ENCODE results near the gene VWA7. TPM values are rescaled to one million over a fixed set of nuclear protein-coding genes. Genes with fewer than 3 reads are reported as not detected.

VWA7 gene, protein sequence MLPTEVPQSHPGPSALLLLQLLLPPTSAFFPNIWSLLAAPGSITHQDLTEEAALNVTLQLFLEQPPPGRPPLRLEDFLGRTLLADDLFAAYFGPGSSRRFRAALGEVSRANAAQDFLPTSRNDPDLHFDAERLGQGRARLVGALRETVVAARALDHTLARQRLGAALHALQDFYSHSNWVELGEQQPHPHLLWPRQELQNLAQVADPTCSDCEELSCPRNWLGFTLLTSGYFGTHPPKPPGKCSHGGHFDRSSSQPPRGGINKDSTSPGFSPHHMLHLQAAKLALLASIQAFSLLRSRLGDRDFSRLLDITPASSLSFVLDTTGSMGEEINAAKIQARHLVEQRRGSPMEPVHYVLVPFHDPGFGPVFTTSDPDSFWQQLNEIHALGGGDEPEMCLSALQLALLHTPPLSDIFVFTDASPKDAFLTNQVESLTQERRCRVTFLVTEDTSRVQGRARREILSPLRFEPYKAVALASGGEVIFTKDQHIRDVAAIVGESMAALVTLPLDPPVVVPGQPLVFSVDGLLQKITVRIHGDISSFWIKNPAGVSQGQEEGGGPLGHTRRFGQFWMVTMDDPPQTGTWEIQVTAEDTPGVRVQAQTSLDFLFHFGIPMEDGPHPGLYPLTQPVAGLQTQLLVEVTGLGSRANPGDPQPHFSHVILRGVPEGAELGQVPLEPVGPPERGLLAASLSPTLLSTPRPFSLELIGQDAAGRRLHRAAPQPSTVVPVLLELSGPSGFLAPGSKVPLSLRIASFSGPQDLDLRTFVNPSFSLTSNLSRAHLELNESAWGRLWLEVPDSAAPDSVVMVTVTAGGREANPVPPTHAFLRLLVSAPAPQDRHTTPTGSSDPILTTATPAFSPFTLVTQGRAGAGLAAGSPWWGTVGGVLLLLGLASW
- total RNA-seq, result 0.09 and 0.22 TPM in 2 replicates

DNA sequence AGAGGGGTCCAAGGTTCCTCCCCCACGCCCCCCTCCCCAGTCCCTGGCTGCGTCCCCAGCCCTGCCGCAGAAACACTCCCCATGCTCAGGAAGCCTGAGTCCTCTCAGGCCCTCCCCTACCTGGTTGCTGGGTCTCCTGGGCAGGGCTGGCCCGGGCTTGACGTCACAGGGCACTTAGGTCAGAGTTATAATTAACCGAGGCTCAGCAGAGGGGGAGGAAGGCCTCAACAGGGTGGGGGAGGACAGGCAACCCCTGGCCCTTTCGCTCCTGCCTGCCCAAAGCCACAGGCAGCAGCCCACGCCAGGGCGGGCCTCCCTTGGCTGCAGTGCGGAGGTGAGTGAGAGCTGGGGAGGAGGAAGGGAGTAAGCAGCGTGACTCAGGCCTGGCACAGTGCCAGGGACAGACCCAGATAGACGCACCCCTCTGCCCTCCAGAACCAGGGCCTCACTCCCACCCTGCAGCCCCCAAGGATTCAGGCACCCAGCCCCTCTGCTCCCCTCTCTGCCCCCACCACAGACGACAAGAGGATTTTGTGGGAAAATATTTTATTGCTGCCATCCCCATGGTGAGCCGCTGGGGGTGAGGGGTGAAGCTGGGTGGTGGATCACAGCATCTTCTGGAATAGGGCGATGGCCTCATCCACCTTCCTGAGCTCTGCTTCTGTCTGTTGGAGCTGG lies at the start of gene VWA7:
TSS of gene VWA7 (minus strand) at position 340 of the 678 bp plus-strand sequence. CDS start 549 bp downstream, outside the sequence.

GRCh38 chr6:31815025-31815838 lies 38.1 kb upstream of the VWA7 start, which contains the start of the genes HSPA1A and HSPA1L:
TSS of gene HSPA1A (plus strand) at chr6:31815543. CDS start at chr6:31815757, 214 bp downstream.
TSS of gene HSPA1L (minus strand) at chr6:31815283. CDS start at chr6:31811972, 3,311 bp downstream.

GRCh38 chr6:31806470-31807272 lies 29.5 kb upstream of the VWA7 start, which contains the start of gene LSM2:
TSS of gene LSM2 (minus strand) at chr6:31806966. CDS start at chr6:31806757, 209 bp downstream.

GRCh38 chr6:31795616-31796298 lies 18.6 kb upstream of the VWA7 start, which contains the start of gene VARS1:
TSS of gene VARS1 (minus strand) at chr6:31795752. CDS start at chr6:31795217, 535 bp downstream.

GRCh38 chr6:31762356-31762755 lies 14.8 kb downstream of the VWA7 start, which contains the start of gene SAPCD1:
TSS of gene SAPCD1 (plus strand) at chr6:31762656. CDS start at chr6:31763055, 399 bp downstream.

DNA sequence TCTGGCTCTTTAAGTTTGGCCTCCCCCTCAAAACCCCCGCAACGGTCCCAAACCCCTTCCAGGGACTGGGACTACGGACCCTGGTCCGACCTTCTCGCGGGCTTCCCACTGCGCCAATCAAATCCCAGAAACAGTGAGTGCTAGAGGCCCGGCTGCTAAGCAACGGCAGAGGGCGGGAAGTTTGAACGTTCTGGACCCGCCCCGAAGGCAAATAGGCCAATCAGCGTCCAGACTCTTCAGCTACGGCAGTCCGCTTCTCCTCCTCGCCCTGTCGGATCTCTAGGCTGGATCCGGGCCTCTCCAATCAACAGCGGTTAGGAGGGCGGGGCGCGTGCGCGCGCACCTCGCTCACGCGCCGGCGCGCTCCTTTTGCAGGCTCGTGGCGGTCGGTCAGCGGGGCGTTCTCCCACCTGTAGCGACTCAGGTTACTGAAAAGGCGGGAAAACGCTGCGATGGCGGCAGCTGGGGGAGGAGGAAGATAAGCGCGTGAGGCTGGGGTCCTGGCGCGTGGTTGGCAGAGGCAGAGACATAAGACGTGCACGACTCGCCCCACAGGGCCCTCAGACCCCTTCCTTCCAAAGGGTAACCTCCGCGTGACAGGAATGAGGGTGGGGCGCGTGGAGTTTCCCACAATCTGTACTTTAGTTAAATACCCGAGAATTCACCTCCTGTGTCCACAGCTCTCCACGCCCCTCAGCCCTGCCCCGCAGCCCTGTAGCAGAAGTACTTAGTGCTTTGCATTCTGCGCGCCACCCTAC lies 37.3 kb downstream of the VWA7 start, which contains the start of gene MSH5:
TSS of gene MSH5 (plus strand) at position 367 of the 758 bp plus-strand sequence. CDS start 462 bp downstream, outside the sequence.

DNA sequence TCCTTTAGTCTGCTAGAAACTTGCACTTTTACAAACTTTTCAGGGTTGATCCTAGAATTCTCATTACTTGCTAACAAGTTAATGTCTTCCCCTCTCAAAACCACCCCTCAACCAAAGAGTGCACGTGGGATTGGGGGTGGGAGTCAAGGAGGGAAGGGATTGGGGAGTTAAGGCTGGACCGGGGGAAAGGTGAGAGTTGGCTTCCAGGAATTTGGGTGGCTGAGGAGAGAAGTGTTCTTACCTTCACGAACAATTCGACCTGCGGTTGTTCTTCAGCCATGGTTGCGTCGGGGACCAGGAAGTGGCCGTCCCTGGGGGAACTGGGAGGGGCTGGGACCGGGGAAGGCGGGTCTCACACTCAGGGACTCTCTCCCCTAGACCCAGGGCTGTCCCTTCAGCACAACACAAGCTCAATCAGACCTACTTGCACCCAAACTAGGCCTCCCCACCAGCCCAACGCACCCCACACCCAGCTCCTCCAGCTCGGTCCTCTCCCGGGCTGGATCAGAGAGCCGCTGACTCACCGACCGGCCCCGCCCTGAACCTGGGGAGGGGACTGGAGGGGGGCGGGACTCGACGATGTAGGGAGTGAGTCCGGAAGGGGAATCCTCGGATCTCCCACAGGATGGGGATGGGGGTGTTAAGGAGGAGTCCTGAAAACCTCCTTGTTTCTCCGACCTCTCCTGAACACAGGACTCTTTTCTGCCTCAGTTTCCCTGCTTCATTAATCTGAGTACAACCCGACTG lies 40.9 kb downstream of the VWA7 start, which contains the start of gene CLIC1:
TSS of gene CLIC1 (minus strand) at position 510 of the 747 bp plus-strand sequence. CDS start at position 280, 230 bp downstream.

DNA sequence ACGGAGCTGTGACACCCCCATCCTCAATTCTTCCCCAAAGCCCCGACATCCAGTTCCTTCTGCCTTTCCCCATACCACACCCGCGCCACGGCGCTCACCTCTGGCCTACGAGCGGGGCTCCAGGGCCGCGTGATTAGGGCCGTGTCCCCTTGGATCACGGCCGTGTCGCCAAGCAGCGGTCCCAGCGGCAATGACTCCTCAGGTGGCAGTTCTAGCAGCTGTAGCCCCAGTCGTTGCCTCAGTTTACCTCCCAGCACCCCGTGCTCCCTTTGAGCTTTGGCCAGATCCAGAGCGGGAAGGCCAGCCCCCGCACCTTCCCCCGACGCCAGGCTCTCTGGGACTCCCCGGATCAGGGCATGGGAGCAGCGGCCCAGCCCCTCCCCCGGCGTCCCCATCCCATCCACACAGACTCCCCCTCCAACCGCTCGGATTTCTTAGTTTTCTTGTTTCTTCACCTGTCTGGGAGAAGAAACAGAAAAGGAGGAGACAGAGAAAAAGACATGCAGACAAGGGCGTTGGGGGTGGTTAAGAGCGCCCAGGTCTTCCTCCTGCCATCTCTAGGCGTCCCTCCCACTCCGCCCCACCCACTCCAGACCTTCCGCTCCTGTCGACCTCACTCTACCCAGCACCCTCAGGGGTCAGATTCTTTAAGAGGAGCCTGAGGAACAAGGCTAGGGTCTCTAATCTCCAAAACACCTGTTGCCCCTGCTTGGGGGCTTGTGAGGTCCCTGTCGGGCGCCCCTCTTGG lies 48.2 kb downstream of the VWA7 start, which contains the start of gene DDAH2:
TSS of gene DDAH2 (minus strand) at position 533 of the 748 bp plus-strand sequence. CDS start at position 395, 138 bp downstream.

GRCh38 chr6:31723245-31723979 lies 53.7 kb downstream of the VWA7 start, which contains the start of gene MPIG6B:
TSS of gene MPIG6B (plus strand) at chr6:31723373. CDS start at chr6:31723384, 11 bp downstream.

DNA sequence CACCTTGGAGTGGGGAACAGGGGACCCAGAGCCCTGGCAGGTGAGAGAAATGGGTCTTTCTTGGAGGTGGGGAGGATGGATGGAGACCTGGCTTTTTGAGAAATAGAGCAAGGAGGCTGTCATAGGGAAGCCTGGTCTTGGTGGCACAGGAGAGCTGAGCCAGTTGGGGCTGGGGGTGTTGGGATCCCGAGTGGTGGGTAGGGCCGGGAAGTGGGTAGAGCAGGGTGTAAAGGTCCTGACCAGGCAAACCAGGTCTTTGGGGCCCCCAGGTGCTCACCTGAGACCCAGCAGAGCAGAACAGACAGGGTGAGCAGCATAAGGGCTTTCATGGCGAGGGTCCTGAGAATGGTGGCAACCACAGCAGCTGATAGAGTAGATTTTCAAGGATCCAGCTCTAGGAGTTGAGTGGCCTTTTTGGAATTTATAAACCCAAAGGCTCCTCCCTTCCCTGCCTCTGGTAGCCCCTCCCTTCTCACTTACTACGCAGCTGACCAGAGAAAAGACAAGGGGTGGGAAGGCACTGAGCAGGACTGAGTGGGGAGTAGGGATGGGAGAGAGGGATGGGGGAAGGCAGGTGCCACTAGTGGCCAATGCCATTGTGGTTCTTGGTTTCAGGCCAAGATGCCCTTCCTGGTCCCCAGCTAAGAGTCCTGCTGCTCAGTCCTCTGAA lies 55.6 kb downstream of the VWA7 start, which contains the start of gene LY6G6C:
TSS of gene LY6G6C (minus strand) at position 396 of the 670 bp plus-strand sequence. CDS start at position 329, 67 bp downstream.

Other genes with a start within 250 kb of the VWA7 start
- not detected in 2 replicates for gene MCCD1, start 248.4 kb downstream of the VWA7 start, total RNA-seq
- gene DDX39B, start 235.3 kb downstream of the VWA7 start, total RNA-seq, result 269 and 380 TPM in 2 replicates
- 0.11 and 0.17 TPM in 2 replicates for gene ATP6V1G2, start 230.7 kb downstream of the VWA7 start, total RNA-seq
- gene NFKBIL1, start 229.7 kb downstream of the VWA7 start, total RNA-seq, result 25.3 and 25.9 TPM in 2 replicates
- not detected in 2 replicates for gene LTA, start 205.0 kb downstream of the VWA7 start, total RNA-seq
- not detected in 2 replicates for gene TNF, start 201.8 kb downstream of the VWA7 start, total RNA-seq
- 2.9 and 3.2 TPM in 2 replicates for gene LTB, start 194.9 kb downstream of the VWA7 start, total RNA-seq
- 0.11 and 0.26 TPM in 2 replicates for gene LST1, start 191.1 kb downstream of the VWA7 start, total RNA-seq
- not detected in 2 replicates for gene NCR3, start 184.3 kb downstream of the VWA7 start, total RNA-seq
- gene AIF1, start 162.1 kb downstream of the VWA7 start, total RNA-seq, result 0.17 TPM in 1 of 2 replicates, not detected in the other
- 21.8 and 25.5 TPM in 2 replicates for gene PRRC2A, start 156.6 kb downstream of the VWA7 start, total RNA-seq
- gene BAG6, start 124.7 kb downstream of the VWA7 start, total RNA-seq, result 105 and 110 TPM in 2 replicates
- gene APOM, start 121.4 kb downstream of the VWA7 start, total RNA-seq, result 0.52 and 0.54 TPM in 2 replicates
- 22.6 and 24.2 TPM in 2 replicates for gene C6orf47, start 116.5 kb downstream of the VWA7 start, total RNA-seq
- gene GPANK1, start 112.3 kb downstream of the VWA7 start, total RNA-seq, result 14.0 and 14.5 TPM in 2 replicates
- gene CSNK2B, start 111.2 kb downstream of the VWA7 start, total RNA-seq, result 71.8 and 77.7 TPM in 2 replicates
- gene LY6G5B, start 107.4 kb downstream of the VWA7 start, total RNA-seq, result 1.4 and 1.9 TPM in 2 replicates
- 1.4 and 1.5 TPM in 2 replicates for gene LY6G5C, start 96.3 kb downstream of the VWA7 start, total RNA-seq
- 52.7 and 62.4 TPM in 2 replicates for gene ABHD16A, start 74.0 kb downstream of the VWA7 start, total RNA-seq
- gene LY6G6F, start 70.5 kb downstream of the VWA7 start, total RNA-seq, result not detected in 2 replicates
- not detected in 2 replicates for gene LY6G6D, start 62.0 kb downstream of the VWA7 start, total RNA-seq
- gene LY6G6C, start 55.6 kb downstream of the VWA7 start, total RNA-seq, result not detected in 2 replicates
- gene MPIG6B, start 54.0 kb downstream of the VWA7 start, total RNA-seq, result not detected in 2 replicates
- gene DDAH2, start 48.0 kb downstream of the VWA7 start, total RNA-seq, result 122 and 139 TPM in 2 replicates
- 545 and 566 TPM in 2 replicates for gene CLIC1, start 40.8 kb downstream of the VWA7 start, total RNA-seq
- gene MSH5, start 37.3 kb downstream of the VWA7 start, total RNA-seq, result 2.3 and 3.0 TPM in 2 replicates
- gene SAPCD1, start 14.7 kb downstream of the VWA7 start, total RNA-seq, result 2.2 and 8.0 TPM in 2 replicates
- 31.2 and 36.4 TPM in 2 replicates for gene VARS1, start 18.4 kb upstream of the VWA7 start, total RNA-seq
- gene LSM2, start 29.6 kb upstream of the VWA7 start, total RNA-seq, result 22.2 and 26.3 TPM in 2 replicates
- 1.2 and 1.5 TPM in 2 replicates for gene HSPA1L, start 38.0 kb upstream of the VWA7 start, total RNA-seq
- gene HSPA1A, start 38.2 kb upstream of the VWA7 start, total RNA-seq, result 78.6 and 81.2 TPM in 2 replicates
- 16.9 and 34.6 TPM in 2 replicates for gene HSPA1B, start 50.4 kb upstream of the VWA7 start, total RNA-seq
- gene NEU1, start 85.5 kb upstream of the VWA7 start, total RNA-seq, result 43.3 and 54.0 TPM in 2 replicates
- gene SLC44A4, start 101.7 kb upstream of the VWA7 start, total RNA-seq, result not detected in 2 replicates
- gene EHMT2, start 120.4 kb upstream of the VWA7 start, total RNA-seq, result 24.9 and 29.6 TPM in 2 replicates
- gene ZBTB12, start 124.8 kb upstream of the VWA7 start, total RNA-seq, result 2.4 and 2.8 TPM in 2 replicates
- gene C2, start 150.4 kb upstream of the VWA7 start, total RNA-seq, result 0.17 and 0.22 TPM in 2 replicates
- gene CFB, start 168.8 kb upstream of the VWA7 start, total RNA-seq, result 0.09 and 0.22 TPM in 2 replicates
- gene NELFE, start 181.6 kb upstream of the VWA7 start, total RNA-seq, result 68.1 and 76.8 TPM in 2 replicates
- 23.6 and 24.9 TPM in 2 replicates for gene SKIC2, start 181.8 kb upstream of the VWA7 start, total RNA-seq
- 7.3 and 8.3 TPM in 2 replicates for gene DXO, start 194.8 kb upstream of the VWA7 start, total RNA-seq
- 1.0 and 1.3 TPM in 2 replicates for gene C4A, start 204.7 kb upstream of the VWA7 start, total RNA-seq
- gene C4B, start 237.5 kb upstream of the VWA7 start, total RNA-seq, result 1.1 and 1.3 TPM in 2 replicates

Data from dermis lymphatic vessel endothelial cell (primary cell).